Spinal cord (tissue), 10 donors: ENCODE data around the gene LRMDA. TPM values are rescaled to one million over a fixed set of nuclear protein-coding genes. Genes with fewer than 3 reads are reported as not detected.
"Not testable (repeated sequence)": the region's sequence is repeated elsewhere in the genome, so short reads cannot be mapped to it uniquely, and the experiment has no call there.

Source experiments
- DNase-seq, 6 donors: peaks; one replicate each; pipeline versions ENCODE4 v3.0.0 to v3.0.0-alpha.2; 2013 to 2015; ENCODE audit warnings: low spot score in 6 of 6, low read depth in 4 of 6
- H3K27ac ChIP-seq: one replicate; pipeline ENCODE4 v1.5.1; 2013; ENCODE audit warnings: low read depth, low read length, control low read depth
- H3K27me3 ChIP-seq: one replicate; pipeline ENCODE4 v1.6.1; 2013; ENCODE audit warnings: low read length; ENCODE audit not compliant: control insufficient read depth, insufficient read depth
- H3K36me3 ChIP-seq: one replicate; pipeline ENCODE4 v1.6.1; 2013; ENCODE audit warnings: low read length; ENCODE audit not compliant: control insufficient read depth, insufficient read depth
- H3K4me1 ChIP-seq: one replicate; pipeline ENCODE4 v1.6.1; 2013; ENCODE audit warnings: low read length; ENCODE audit not compliant: control insufficient read depth, insufficient read depth
- H3K4me3 ChIP-seq: one replicate; pipeline ENCODE4 v1.5.1; 2013; ENCODE audit warnings: low read depth, low read length, control low read depth
- H3K9me3 ChIP-seq: one replicate; pipeline ENCODE4 v1.6.1; 2013; ENCODE audit warnings: low read length; ENCODE audit not compliant: control insufficient read depth, insufficient read depth
- WGBS: methylation state at CpG from one replicate; pipeline ENCODE4 v1.1.5; 2013; ENCODE audit warnings: missing lambda C conversion rate; ENCODE audit not compliant: insufficient coverage; 5-methylcytosine and 5-hydroxymethylcytosine counted together
- polyA plus RNA-seq, 2 donors: library from polyadenylated mRNA; unstranded; fragments of 120-200 nt; gene quantifications; one replicate each; pipeline ENCODE4 v1.2.1, GENCODE V29; 2013; ENCODE audit not compliant: insufficient read length in 2 of 2
- total RNA-seq, 2 donors: library from RNA; depleted of rRNA in 1 of 2; stranded (reverse); fragments of 120-200 nt in 1 of 2; fragments of >200 nt in 1 of 2; gene quantifications; one replicate each; pipeline versions ENCODE4 v1.2.3 to v1.2.4, GENCODE V29; 2013 to 2014
- donor health status: healthy.

Gene LRMDA
- total and polyA plus RNA-seq, 4 donors, result 5.6 to 9.9 (median 7.2) TPM

GRCh38 chr10:75619635-75620034, 188.2 kb downstream of the LRMDA start:
- no peaks in the 10 kb centered on the region for H3K36me3 ChIP-seq
- no peak for DNase-seq
- H3K4me1 ChIP-seq, result peaks cover 8% of the 10 kb centered on the region
- H3K4me3 ChIP-seq, result no peak overlapping the region
- H3K9me3 ChIP-seq, result no peaks in the 10 kb centered on the region
- no peaks in the 10 kb centered on the region for H3K27me3 ChIP-seq
- WGBS, result 100% methylated on average over 1 of the region's 3 CpGs
- no peak overlapping the region for H3K27ac ChIP-seq

GRCh38 chr10:75620356-75620755, 188.9 kb downstream of the LRMDA start:
- no peaks in the 10 kb centered on the region for H3K27me3 ChIP-seq
- H3K4me3 ChIP-seq, result no peak overlapping the region
- no peaks in the 10 kb centered on the region for H3K9me3 ChIP-seq
- no peak overlapping the region for H3K27ac ChIP-seq
- DNase-seq, result no peak
- H3K36me3 ChIP-seq, result no peaks in the 10 kb centered on the region
- H3K4me1 ChIP-seq, result peaks cover 5% of the 10 kb centered on the region

- DNase-seq, H3K4me3 ChIP-seq, H3K4me1 ChIP-seq, H3K9me3 ChIP-seq, H3K27me3 ChIP-seq, H3K36me3 ChIP-seq, H3K27ac ChIP-seq: not testable (repeated sequence)
- 96% methylated on average over 3 of the region's 4 CpGs for WGBS
Observed at GRCh38 chr10:75621003-75621402, 189.6 kb downstream of the LRMDA start.

GRCh38 chr10:75622503-75622902, 191.1 kb downstream of the LRMDA start:
- no peaks in the 10 kb centered on the region for H3K27me3 ChIP-seq
- peaks cover 5% of the 10 kb centered on the region for H3K4me1 ChIP-seq
- no peaks in the 10 kb centered on the region for H3K36me3 ChIP-seq
- H3K4me3 ChIP-seq, result no peak overlapping the region
- DNase-seq, result no peak
- no peaks in the 10 kb centered on the region for H3K9me3 ChIP-seq
- H3K27ac ChIP-seq, result no peak overlapping the region
- no CpG with 5 or more reads among the region's 1 CpG for WGBS

- 7% methylated on average over 3 of the region's 10 CpGs for WGBS
Observed at GRCh38 chr10:75623310-75624093, 192.1 kb downstream of the LRMDA start.

GRCh38 chr10:75624638-75625037, 193.2 kb downstream of the LRMDA start:
- H3K27me3 ChIP-seq, result no peaks in the 10 kb centered on the region
- H3K9me3 ChIP-seq, result no peaks in the 10 kb centered on the region
- H3K4me3 ChIP-seq, result no peak overlapping the region
- H3K4me1 ChIP-seq, result peaks cover 5% of the 10 kb centered on the region
- DNase-seq, result peak in 1 of 6 donors; percentile 30
- no peaks in the 10 kb centered on the region for H3K36me3 ChIP-seq
- 67% methylated on average over 1 of the region's 1 CpG for WGBS
- H3K27ac ChIP-seq, result no peak overlapping the region

More at GRCh38 chr10:75623310-75624093, 192.1 kb downstream of the LRMDA start:
- Histone ChIP-seq H3K27me3 (no peaks in the 10 kb centered on the region), H3K27ac (peak overlapping the region; percentile 77), H3K9me3 (no peaks in the 10 kb centered on the region), H3K36me3 (no peaks in the 10 kb centered on the region), H3K4me3 (no peak overlapping the region), H3K4me1 (peaks cover 5% of the 10 kb centered on the region)
- peak in 3 of 6 donors; percentile 21 to 65 (median 45) for DNase-seq

GRCh38 chr10:75630746-75631145, 199.3 kb downstream of the LRMDA start:
- Histone ChIP-seq H3K27ac (no peak overlapping the region), H3K27me3 (no peaks in the 10 kb centered on the region), H3K36me3 (no peaks in the 10 kb centered on the region), H3K4me3 (no peak overlapping the region), H3K4me1 (no peaks in the 10 kb centered on the region), H3K9me3 (no peaks in the 10 kb centered on the region)
- 90% methylated on average over 2 of the region's 2 CpGs for WGBS
- no peak for DNase-seq

GRCh38 chr10:75632805-75633462, 201.5 kb downstream of the LRMDA start:
- no peaks in the 10 kb centered on the region for H3K9me3 ChIP-seq
- 64% methylated on average over 7 of the region's 8 CpGs for WGBS
- DNase-seq, result no peak
- no peak overlapping the region for H3K4me3 ChIP-seq
- no peaks in the 10 kb centered on the region for H3K4me1 ChIP-seq
- no peak overlapping the region for H3K27ac ChIP-seq
- H3K36me3 ChIP-seq, result no peaks in the 10 kb centered on the region
- no peaks in the 10 kb centered on the region for H3K27me3 ChIP-seq

- no CpG with 5 or more reads among the region's 2 CpGs for WGBS
- Histone ChIP-seq H3K4me1 (no peaks in the 10 kb centered on the region), H3K27ac (no peak overlapping the region), H3K9me3 (no peaks in the 10 kb centered on the region), H3K36me3 (no peaks in the 10 kb centered on the region), H3K4me3 (no peak overlapping the region), H3K27me3 (no peaks in the 10 kb centered on the region)
- no peak for DNase-seq
Observed at GRCh38 chr10:75633568-75633967, 202.1 kb downstream of the LRMDA start.

GRCh38 chr10:75634947-75635346, 203.5 kb downstream of the LRMDA start:
- H3K4me3 ChIP-seq, result no peak overlapping the region
- H3K36me3 ChIP-seq, result no peaks in the 10 kb centered on the region
- no peaks in the 10 kb centered on the region for H3K27me3 ChIP-seq
- no peak overlapping the region for H3K27ac ChIP-seq
- H3K4me1 ChIP-seq, result no peaks in the 10 kb centered on the region
- no peak for DNase-seq
- WGBS, result no CpG with 5 or more reads among the region's 2 CpGs
- no peaks in the 10 kb centered on the region for H3K9me3 ChIP-seq
